HEK293 (cell line): ENCODE measurements around the gene GPS1.

Experiments used
- CTCF ChIA-PET: fragments of 350-600 bp; formaldehyde crosslinking; extraction: SDS; loops from one replicate; lab custom pipeline; 2021; ENCODE audit warnings: antibody characterized with exemption; lab: Yijun Ruan, JAX
- POLR2A ChIA-PET: fragments of 300-600 bp; formaldehyde crosslinking; extraction: SDS; loops from one replicate; lab custom pipeline; 2020; ENCODE audit warnings: antibody characterized with exemption, inconsistent platforms; lab: Yijun Ruan, JAX
- H3K27ac ChIP-seq: fragments of 200-500 bp; sonication (Bioruptor generic); 2 replicates; pipeline ENCODE4 v1.5.1; 2014; ENCODE audit warnings: low read depth, low read length, control low read depth, inconsistent platforms; ENCODE audit errors: extremely low read depth
- H3K36me3 ChIP-seq, 2 experiments: fragments of 200-500 bp in 1 of 2; sonication (Bioruptor generic) in 1 of 2; 1 replicate in 1 of 2; 2 replicates in 1 of 2; pipeline ENCODE4 v1.5.1; 2014 to 2017; ENCODE audit warnings: inconsistent platforms in 2 of 2, low read length in 2 of 2; ENCODE audit not compliant: control insufficient read depth in 2 of 2, insufficient read depth in 1 of 2
- H3K4me1 ChIP-seq: fragments of 200-500 bp; sonication (Bioruptor generic); 2 replicates; pipeline ENCODE4 v1.5.1; 2014; ENCODE audit warnings: mild to moderate bottlenecking, low read length, inconsistent platforms; ENCODE audit not compliant: control insufficient read depth, insufficient read depth
- H3K4me3 ChIP-seq: 2 replicates; pipeline ENCODE4 v1.5.1; 2011; ENCODE audit warnings: low read depth, mild to moderate bottlenecking, control low read depth, low read length, moderate library complexity
- H3K9me3 ChIP-seq: fragments of 200-500 bp; sonication (Bioruptor generic); 2 replicates; pipeline ENCODE4 v1.5.1; 2014; ENCODE audit warnings: low read depth, low read length, inconsistent platforms; ENCODE audit not compliant: control insufficient read depth, insufficient read depth
- EGR2 ChIP-seq: fragments of 450-650 bp; formaldehyde crosslinking; IDR thresholded peaks from 2 replicates; pipeline ENCODE4 v1.5.1; 2016; ENCODE audit warnings: low read depth, missing biosample characterization, missing genetic modification characterization
- GLIS1 ChIP-seq: fragments of 450-650 bp; formaldehyde crosslinking; IDR thresholded peaks from 2 replicates; pipeline ENCODE4 v1.5.1; 2016; ENCODE audit warnings: missing biosample characterization, missing genetic modification characterization
- KLF8 ChIP-seq: fragments of 450-650 bp; formaldehyde crosslinking; IDR thresholded peaks from 2 replicates; pipeline ENCODE4 v1.5.1; 2016; ENCODE audit warnings: missing biosample characterization, missing genetic modification characterization
- REPIN1 ChIP-seq: fragments of 450-650 bp; formaldehyde crosslinking; IDR thresholded peaks from 2 replicates; pipeline ENCODE4 v1.5.1; 2017; ENCODE audit warnings: missing biosample characterization, missing genetic modification characterization, low read depth
- SP3 ChIP-seq: fragments of 450-650 bp; formaldehyde crosslinking; IDR thresholded peaks from 2 replicates; pipeline ENCODE4 v1.5.1; 2016; ENCODE audit warnings: missing biosample characterization, missing genetic modification characterization
- SP7 ChIP-seq: fragments of 450-650 bp; formaldehyde crosslinking; IDR thresholded peaks from 2 replicates; pipeline ENCODE4 v1.5.1; 2016; ENCODE audit warnings: missing biosample characterization, missing genetic modification characterization
- TRIM28 ChIP-seq: IDR thresholded peaks from 2 replicates; pipeline ENCODE4 v1.6.1; 2011; ENCODE audit warnings: low read length, control low read depth, borderline replicate concordance
- WT1 ChIP-seq: fragments of 450-650 bp; formaldehyde crosslinking; IDR thresholded peaks from 2 replicates; pipeline ENCODE4 v1.5.1; 2016; ENCODE audit warnings: missing biosample characterization, missing genetic modification characterization
- ZFP69B ChIP-seq: fragments of 450-650 bp; formaldehyde crosslinking; IDR thresholded peaks from 2 replicates; pipeline ENCODE4 v1.5.1; 2016; ENCODE audit warnings: missing biosample characterization, missing genetic modification characterization
- ZIC2 ChIP-seq: fragments of 450-650 bp; formaldehyde crosslinking; IDR thresholded peaks from 2 replicates; pipeline ENCODE4 v1.5.1; 2016; ENCODE audit warnings: missing biosample characterization, missing genetic modification characterization
- ZNF2 ChIP-seq: fragments of 450-650 bp; formaldehyde crosslinking; IDR thresholded peaks from 2 replicates; pipeline ENCODE4 v1.5.1; 2016; ENCODE audit warnings: missing biosample characterization, missing genetic modification characterization
- ZNF341 ChIP-seq: fragments of 450-650 bp; formaldehyde crosslinking; IDR thresholded peaks from 2 replicates; pipeline ENCODE4; 2016; ENCODE audit warnings: low read depth, missing biosample characterization, missing genetic modification characterization
- ZNF426 ChIP-seq: fragments of 450-650 bp; formaldehyde crosslinking; IDR thresholded peaks from 2 replicates; pipeline ENCODE4 v1.5.1; 2017; ENCODE audit warnings: missing biosample characterization, missing genetic modification characterization, mild to moderate bottlenecking, inconsistent platforms, moderate library complexity
- ZNF501 ChIP-seq: fragments of 450-650 bp; formaldehyde crosslinking; IDR thresholded peaks from 2 replicates; pipeline ENCODE4 v1.5.1; 2016; ENCODE audit warnings: missing biosample characterization, missing genetic modification characterization
- ZNF510 ChIP-seq: fragments of 450-650 bp; formaldehyde crosslinking; IDR thresholded peaks from 2 replicates; pipeline ENCODE4 v1.5.1; 2018; ENCODE audit warnings: mild to moderate bottlenecking, missing genetic modification characterization, missing biosample characterization; ENCODE audit not compliant: insufficient replicate concordance
- ZNF530 ChIP-seq: fragments of 450-650 bp; formaldehyde crosslinking; IDR thresholded peaks from 2 replicates; pipeline ENCODE4 v1.5.1; 2016; ENCODE audit warnings: low read depth, missing biosample characterization, missing genetic modification characterization
- ZNF561 ChIP-seq: fragments of 450-650 bp; IDR thresholded peaks from 2 replicates; pipeline ENCODE4 v1.5.1; 2018; ENCODE audit warnings: missing biosample characterization, missing genetic modification characterization, borderline replicate concordance
- ZNF664 ChIP-seq: fragments of 450-650 bp; formaldehyde crosslinking; IDR thresholded peaks from 2 replicates; pipeline ENCODE4 v1.5.1; 2016; ENCODE audit warnings: missing biosample characterization, missing genetic modification characterization
- ZNF677 ChIP-seq: fragments of 450-650 bp; IDR thresholded peaks from 2 replicates; pipeline ENCODE4 v1.5.0; 2018; ENCODE audit warnings: missing biosample characterization, mild to moderate bottlenecking, missing genetic modification characterization, moderate library complexity
- ZNF76 ChIP-seq: fragments of 450-650 bp; formaldehyde crosslinking; IDR thresholded peaks from 2 replicates; pipeline ENCODE4; 2016; ENCODE audit warnings: low read depth, missing biosample characterization, missing genetic modification characterization, borderline replicate concordance
- ZNF792 ChIP-seq: fragments of 450-650 bp; formaldehyde crosslinking; IDR thresholded peaks from 2 replicates; pipeline ENCODE4 v1.5.1; 2016; ENCODE audit warnings: missing biosample characterization, missing genetic modification characterization
- ZXDB ChIP-seq: fragments of 450-650 bp; formaldehyde crosslinking; IDR thresholded peaks from 2 replicates; pipeline ENCODE4 v1.5.1; 2016; ENCODE audit warnings: missing biosample characterization, missing genetic modification characterization
- TF ChIP-seq, protein P1 (sequence below): fragments of 450-650 bp; formaldehyde crosslinking; IDR thresholded peaks from 2 replicates; pipeline ENCODE4 v1.5.1; 2016; ENCODE audit warnings: missing biosample characterization, missing genetic modification characterization
- TF ChIP-seq, protein P2 (sequence below): fragments of 450-650 bp; formaldehyde crosslinking; IDR thresholded peaks from 2 replicates; pipeline ENCODE4 v1.5.1; 2016; ENCODE audit warnings: missing biosample characterization, missing genetic modification characterization
- TF ChIP-seq, protein P3 (sequence below): fragments of 450-650 bp; formaldehyde crosslinking; IDR thresholded peaks from 2 replicates; pipeline ENCODE4 v1.5.0; 2017; ENCODE audit warnings: missing biosample characterization, missing genetic modification characterization, borderline replicate concordance
- TF ChIP-seq, protein P4 (sequence below): fragments of 450-650 bp; formaldehyde crosslinking; IDR thresholded peaks from 2 replicates; pipeline ENCODE4; 2016; ENCODE audit warnings: missing biosample characterization, missing genetic modification characterization

The GPS1 gene

DNA sequence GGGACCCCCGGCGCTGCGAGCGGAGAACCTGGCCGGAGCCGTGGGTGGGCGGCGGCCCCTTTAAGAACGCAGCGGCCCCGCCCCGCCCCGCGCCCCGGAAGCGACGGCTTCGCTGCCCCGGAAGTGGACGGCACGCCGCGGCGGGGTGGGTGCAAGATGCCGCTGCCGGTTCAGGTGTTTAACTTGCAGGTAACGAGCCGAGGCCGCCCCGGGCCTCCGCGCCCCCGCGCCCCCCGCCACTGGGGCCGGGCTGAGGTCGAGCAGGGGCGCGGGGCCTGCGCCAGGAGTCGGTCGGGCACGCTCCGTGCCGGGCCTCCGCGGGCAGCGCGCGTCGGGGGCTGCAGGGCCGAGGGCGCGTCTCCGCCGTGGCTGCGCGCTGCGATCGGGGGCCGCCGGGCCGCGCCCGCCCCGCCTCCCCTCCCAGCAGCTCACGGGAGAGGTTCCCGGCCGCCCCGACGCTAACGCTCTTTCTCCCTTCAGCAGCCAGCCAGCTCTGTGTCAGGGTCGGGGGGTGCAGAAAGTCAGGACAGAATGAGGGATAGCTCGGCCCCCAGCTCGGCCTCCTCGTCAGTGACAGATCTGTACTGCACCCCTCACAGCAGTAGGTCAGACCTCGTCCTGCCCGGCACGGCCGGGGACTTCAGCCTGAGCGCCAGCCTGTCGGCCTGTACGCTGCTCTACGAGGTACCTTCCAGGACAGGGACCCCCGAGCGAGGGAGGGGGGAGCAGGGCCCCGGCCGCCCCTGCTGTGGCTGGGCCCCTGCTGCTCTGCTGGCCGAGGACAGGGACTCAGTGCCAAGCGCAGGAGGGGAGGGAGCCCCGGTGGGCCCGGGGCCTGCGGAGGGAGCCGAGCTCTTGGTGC, at the start of gene GPS1, which contains the start of gene RFNG (continued):
- TF ChIP-seq, protein P1, sequence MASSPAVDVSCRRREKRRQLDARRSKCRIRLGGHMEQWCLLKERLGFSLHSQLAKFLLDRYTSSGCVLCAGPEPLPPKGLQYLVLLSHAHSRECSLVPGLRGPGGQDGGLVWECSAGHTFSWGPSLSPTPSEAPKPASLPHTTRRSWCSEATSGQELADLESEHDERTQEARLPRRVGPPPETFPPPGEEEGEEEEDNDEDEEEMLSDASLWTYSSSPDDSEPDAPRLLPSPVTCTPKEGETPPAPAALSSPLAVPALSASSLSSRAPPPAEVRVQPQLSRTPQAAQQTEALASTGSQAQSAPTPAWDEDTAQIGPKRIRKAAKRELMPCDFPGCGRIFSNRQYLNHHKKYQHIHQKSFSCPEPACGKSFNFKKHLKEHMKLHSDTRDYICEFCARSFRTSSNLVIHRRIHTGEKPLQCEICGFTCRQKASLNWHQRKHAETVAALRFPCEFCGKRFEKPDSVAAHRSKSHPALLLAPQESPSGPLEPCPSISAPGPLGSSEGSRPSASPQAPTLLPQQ (tag by site-specific recombination) = peak; percentile 68
- TF ChIP-seq, protein P2, sequence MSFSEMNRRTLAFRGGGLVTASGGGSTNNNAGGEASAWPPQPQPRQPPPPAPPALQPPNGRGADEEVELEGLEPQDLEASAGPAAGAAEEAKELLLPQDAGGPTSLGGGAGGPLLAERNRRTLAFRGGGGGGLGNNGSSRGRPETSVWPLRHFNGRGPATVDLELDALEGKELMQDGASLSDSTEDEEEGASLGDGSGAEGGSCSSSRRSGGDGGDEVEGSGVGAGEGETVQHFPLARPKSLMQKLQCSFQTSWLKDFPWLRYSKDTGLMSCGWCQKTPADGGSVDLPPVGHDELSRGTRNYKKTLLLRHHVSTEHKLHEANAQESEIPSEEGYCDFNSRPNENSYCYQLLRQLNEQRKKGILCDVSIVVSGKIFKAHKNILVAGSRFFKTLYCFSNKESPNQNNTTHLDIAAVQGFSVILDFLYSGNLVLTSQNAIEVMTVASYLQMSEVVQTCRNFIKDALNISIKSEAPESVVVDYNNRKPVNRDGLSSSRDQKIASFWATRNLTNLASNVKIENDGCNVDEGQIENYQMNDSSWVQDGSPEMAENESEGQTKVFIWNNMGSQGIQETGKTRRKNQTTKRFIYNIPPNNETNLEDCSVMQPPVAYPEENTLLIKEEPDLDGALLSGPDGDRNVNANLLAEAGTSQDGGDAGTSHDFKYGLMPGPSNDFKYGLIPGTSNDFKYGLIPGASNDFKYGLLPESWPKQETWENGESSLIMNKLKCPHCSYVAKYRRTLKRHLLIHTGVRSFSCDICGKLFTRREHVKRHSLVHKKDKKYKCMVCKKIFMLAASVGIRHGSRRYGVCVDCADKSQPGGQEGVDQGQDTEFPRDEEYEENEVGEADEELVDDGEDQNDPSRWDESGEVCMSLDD (tag by site-specific recombination) = peak; percentile 39; the same call in 1 of the 2 replicates
- TF ChIP-seq ZFP69B (tag by site-specific recombination) (peak; percentile 57; the same call in 1 of the 2 replicates), GLIS1 (tag by site-specific recombination) (peak; percentile 51), SP3 (tag by site-specific recombination) (peak; percentile 37; the same call in 1 of the 2 replicates), ZNF510 (tag by site-specific recombination) (no peak), ZIC2 (tag by site-specific recombination) (peak; percentile 95), ZNF426 (no peak), ZNF76 (tag by site-specific recombination) (0 out of 2 replicates have a peak, but pooled peaks have one; percentile 25)

DNA sequence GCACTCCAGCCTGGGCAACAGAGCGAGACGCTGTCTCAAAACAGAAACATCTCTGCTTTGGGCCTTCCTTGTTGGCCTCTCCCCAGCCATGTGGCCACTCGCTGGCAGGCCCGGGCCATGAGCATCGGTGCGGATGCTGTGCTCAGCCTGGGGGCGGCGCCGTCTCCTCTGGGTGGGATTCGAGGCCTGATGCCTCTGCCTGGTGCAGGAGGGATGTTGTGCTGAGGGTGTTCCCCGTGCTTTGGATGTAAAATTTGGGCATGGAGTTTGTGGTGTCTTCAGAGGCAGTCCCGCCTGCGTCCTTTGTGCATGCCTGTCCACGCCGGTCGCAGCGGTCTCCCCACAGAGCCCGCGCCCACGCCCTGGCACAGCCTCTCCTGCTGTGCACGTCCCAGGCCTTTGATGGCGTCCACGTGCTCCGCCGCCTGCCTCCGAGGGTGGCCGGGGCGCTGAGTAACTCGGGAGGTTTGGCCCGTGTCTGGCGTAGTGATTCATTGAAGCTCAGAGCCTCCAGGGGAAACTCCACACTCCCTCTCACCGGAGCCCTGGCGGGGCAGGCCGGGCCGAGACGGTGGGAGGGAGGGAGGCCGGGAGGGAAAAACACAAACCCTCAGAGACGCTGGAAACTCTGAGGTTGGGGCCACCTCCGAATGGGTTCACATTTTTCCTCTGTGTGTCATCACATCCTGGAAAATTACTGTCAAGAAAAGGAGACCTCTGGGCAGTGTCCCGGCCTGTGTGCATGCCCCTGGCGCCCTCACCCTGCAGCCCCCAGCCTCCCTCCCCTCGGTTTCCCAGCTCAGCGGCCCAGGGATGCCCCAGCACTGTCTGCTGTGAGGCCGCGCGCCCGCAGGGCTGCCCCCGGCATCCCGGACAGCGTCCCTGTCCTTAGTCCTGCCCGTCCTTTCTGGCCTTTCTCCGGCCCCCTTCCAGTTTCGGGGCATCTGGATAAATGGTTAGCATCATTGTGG, 48.0 kb upstream of the GPS1 start:
- Histone ChIP-seq H3K9me3 (no peaks in the 10 kb centered on the region), H3K27ac (peak overlapping the region; percentile 17; the same call in 1 of the 2 replicates), H3K4me1 (peaks cover 6% of the 10 kb centered on the region; the same call in 1 of the 2 replicates), H3K36me3 (no peaks in the 10 kb centered on the region), H3K4me3 (no peak overlapping the region)
- POLR2A ChIA-PET = interaction anchor here (0.6 to 1.7 kb wide), 9 partner anchors 12 to 79 kb away, joined by 3 to 13 read pairs (median 3); partner anchors contain the start of genes CENPX, DCXR, LRRC45 and RAC3
- CTCF ChIA-PET = interaction anchor here (0.6 to 3.3 kb wide), 9 partner anchors 8 to 1532 kb away, joined by 3 to 31 read pairs (median 3); partner anchors contain the start of genes CENPX, DCXR and NOTUM
- peak; percentile 90 for TF ChIP-seq SP7
- TF ChIP-seq REPIN1 = no peak
- no peak for TF ChIP-seq ZXDB (tag by site-specific recombination)
- TF ChIP-seq KLF8 (tag by site-specific recombination) = peak; percentile 21; the same call in 1 of the 2 replicates
- no peak for TF ChIP-seq ZNF341 (tag by site-specific recombination)
- no peak for TF ChIP-seq ZNF664 (tag by site-specific recombination)
- peak; percentile 74; the same call in 1 of the 2 replicates for TF ChIP-seq EGR2
- no peak for TF ChIP-seq ZNF530 (tag by site-specific recombination)
- TF ChIP-seq, protein P3, sequence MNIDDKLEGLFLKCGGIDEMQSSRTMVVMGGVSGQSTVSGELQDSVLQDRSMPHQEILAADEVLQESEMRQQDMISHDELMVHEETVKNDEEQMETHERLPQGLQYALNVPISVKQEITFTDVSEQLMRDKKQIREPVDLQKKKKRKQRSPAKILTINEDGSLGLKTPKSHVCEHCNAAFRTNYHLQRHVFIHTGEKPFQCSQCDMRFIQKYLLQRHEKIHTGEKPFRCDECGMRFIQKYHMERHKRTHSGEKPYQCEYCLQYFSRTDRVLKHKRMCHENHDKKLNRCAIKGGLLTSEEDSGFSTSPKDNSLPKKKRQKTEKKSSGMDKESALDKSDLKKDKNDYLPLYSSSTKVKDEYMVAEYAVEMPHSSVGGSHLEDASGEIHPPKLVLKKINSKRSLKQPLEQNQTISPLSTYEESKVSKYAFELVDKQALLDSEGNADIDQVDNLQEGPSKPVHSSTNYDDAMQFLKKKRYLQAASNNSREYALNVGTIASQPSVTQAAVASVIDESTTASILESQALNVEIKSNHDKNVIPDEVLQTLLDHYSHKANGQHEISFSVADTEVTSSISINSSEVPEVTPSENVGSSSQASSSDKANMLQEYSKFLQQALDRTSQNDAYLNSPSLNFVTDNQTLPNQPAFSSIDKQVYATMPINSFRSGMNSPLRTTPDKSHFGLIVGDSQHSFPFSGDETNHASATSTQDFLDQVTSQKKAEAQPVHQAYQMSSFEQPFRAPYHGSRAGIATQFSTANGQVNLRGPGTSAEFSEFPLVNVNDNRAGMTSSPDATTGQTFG (tag by site-specific recombination) = no peak
- no peak for TF ChIP-seq TRIM28
- no peak for TF ChIP-seq ZNF677
- no peak for TF ChIP-seq WT1 (tag by site-specific recombination)
- TF ChIP-seq ZNF561 (tag by site-specific recombination) = no peak
- TF ChIP-seq ZNF501 (tag by site-specific recombination) = no peak
- peak; percentile 44; the same call in 1 of the 2 replicates for TF ChIP-seq ZNF2 (tag by site-specific recombination)
- TF ChIP-seq ZNF792 (tag by site-specific recombination) = no peak
- TF ChIP-seq, protein P4, sequence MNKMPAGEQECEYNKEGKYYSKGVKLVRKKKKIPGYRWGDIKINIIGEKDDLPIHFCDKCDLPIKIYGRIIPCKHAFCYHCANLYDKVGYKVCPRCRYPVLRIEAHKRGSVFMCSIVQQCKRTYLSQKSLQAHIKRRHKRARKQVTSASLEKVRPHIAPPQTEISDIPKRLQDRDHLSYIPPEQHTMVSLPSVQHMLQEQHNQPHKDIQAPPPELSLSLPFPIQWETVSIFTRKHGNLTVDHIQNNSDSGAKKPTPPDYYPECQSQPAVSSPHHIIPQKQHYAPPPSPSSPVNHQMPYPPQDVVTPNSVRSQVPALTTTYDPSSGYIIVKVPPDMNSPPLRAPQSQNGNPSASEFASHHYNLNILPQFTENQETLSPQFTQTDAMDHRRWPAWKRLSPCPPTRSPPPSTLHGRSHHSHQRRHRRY = no peak
